ENCODE measurements around the gene LSM3.
A peak's percentile ranks its signal among the peaks of the same experiment; 100 is the strongest.

LSM3 gene

GRCh38 chr3:14143271-14144225 lies 35.1 kb upstream of the LSM3 start:
- DNase-seq, result peak; percentile 65

GRCh38 chr3:14144423-14145075 lies 34.1 kb upstream of the LSM3 start:
- DNase-seq, result peak; percentile 85

GRCh38 chr3:14145236-14145635 lies 33.4 kb upstream of the LSM3 start:
- DNase-seq, result no peak

- no peak for DNase-seq
These were observed 32.8 kb upstream of the LSM3 start for GRCh38 chr3:14145670-14146380.

- DNase-seq, result no peak
These were observed 32.1 kb upstream of the LSM3 start for GRCh38 chr3:14146381-14147065.

GRCh38 chr3:14147066-14147435 lies 31.6 kb upstream of the LSM3 start:
- DNase-seq, result no peak

GRCh38 chr3:14147617-14148016 lies 31.0 kb upstream of the LSM3 start:
- DNase-seq, result no peak

- DNase-seq, result no peak
These were observed 30.3 kb upstream of the LSM3 start for GRCh38 chr3:14148041-14148985.

GRCh38 chr3:14150078-14150477 lies 28.5 kb upstream of the LSM3 start:
- no peak for DNase-seq

GRCh38 chr3:14150491-14151230 lies 28.0 kb upstream of the LSM3 start:
- no peak for DNase-seq

- DNase-seq, result no peak
These were observed 27.0 kb upstream of the LSM3 start for GRCh38 chr3:14151471-14152083.

- no peak for DNase-seq
These were observed 26.2 kb upstream of the LSM3 start for GRCh38 chr3:14152233-14152962.

- no peak for DNase-seq
These were observed 25.7 kb upstream of the LSM3 start for GRCh38 chr3:14152963-14153355.

- DNase-seq, result no peak
These were observed 25.0 kb upstream of the LSM3 start for GRCh38 chr3:14153663-14154062.

GRCh38 chr3:14154276-14154675 lies 24.3 kb upstream of the LSM3 start:
- no peak for DNase-seq

- DNase-seq, result no peak
These were observed 23.6 kb upstream of the LSM3 start for GRCh38 chr3:14154895-14155440.

- DNase-seq, result no peak
These were observed 22.4 kb upstream of the LSM3 start for GRCh38 chr3:14156201-14156600.

- DNase-seq, result no peak
These were observed 21.6 kb upstream of the LSM3 start for GRCh38 chr3:14156843-14157561.

- DNase-seq, result no peak
These were observed 20.7 kb upstream of the LSM3 start for GRCh38 chr3:14157951-14158350.
